ENCODE results near the gene PDHB. TPM values are rescaled to one million over a fixed set of nuclear protein-coding genes. Genes with fewer than 3 reads are reported as not detected.

Gene PDHB
- total RNA-seq, result 57.6 TPM

GRCh38 chr3:58433400-58434167, at the start of gene PDHB:
PDHB (minus strand) TSS chr3:58433832; CDS start chr3:58433809, 23 bp downstream.

Other genes with a start within 250 kb of the PDHB start
- gene DNASE1L3, start 222.9 kb downstream of the PDHB start, total RNA-seq, result not detected
- gene ABHD6, start 196.0 kb downstream of the PDHB start, total RNA-seq, result 33.8 TPM
- gene RPP14, start 127.6 kb downstream of the PDHB start, total RNA-seq, result 18.2 TPM
- gene HTD2, start 127.3 kb downstream of the PDHB start, total RNA-seq, result 11.0 TPM
- gene PXK, start 100.9 kb downstream of the PDHB start, total RNA-seq, result 53.8 TPM
- 37.9 TPM for gene KCTD6, start 58.3 kb upstream of the PDHB start, total RNA-seq
- 3.4 TPM for gene ACOX2, start 103.4 kb upstream of the PDHB start, total RNA-seq
- 19.7 TPM for gene FAM107A, start 143.6 kb upstream of the PDHB start, total RNA-seq
- gene FAM3D, start 232.9 kb upstream of the PDHB start, total RNA-seq, result not detected